HepG2 (cell line): ENCODE measurements around the gene NELFB. TPM values are rescaled to one million over a fixed set of nuclear protein-coding genes. Genes with fewer than 3 reads are reported as not detected.

ENCODE experiments used
- ATAC-seq: fragments of 200-7000 bp; cut with Tn5 transposase; 3 replicates; pipeline ENCODE4 v1.9.1; 2020; ENCODE audit warnings: mild to moderate bottlenecking, moderate library complexity
- BruUV-seq: library from RNA; stranded (reverse); fragments of 400-500 nt; replicated peaks from 2 replicates; lab custom pipeline; 2021; lab: Mats Ljungman, UMichigan
- CTCF ChIA-PET: fragments of 300-600 bp; formaldehyde crosslinking; extraction: SDS; loops from one replicate; lab custom pipeline; 2021; ENCODE audit warnings: low total read pairs, inconsistent platforms, low intra/inter-chr PET ratio; lab: Yijun Ruan, JAX
- POLR2A ChIA-PET: fragments of 350-600 bp; sonication (Branson Sonifier 250); formaldehyde crosslinking; loops from one replicate; lab custom pipeline; 2020; ENCODE audit warnings: antibody characterized with exemption, inconsistent platforms; lab: Yijun Ruan, JAX
- DNase-seq: peaks from one replicate; pipeline ENCODE4 v3.0.0-alpha.2; 2015; ENCODE audit warnings: low spot score
- FAIRE-seq: peaks from 3 replicates; lab custom pipeline; 2011; peaks lifted over from hg19 to GRCh38; lab: Jason Lieb, UNC
- H2AFZ ChIP-seq: one replicate; pipeline ENCODE4 v1.6.1; 2011; ENCODE audit warnings: low read length, inconsistent platforms
- H3K27ac ChIP-seq: fragments of 300-600 bp; 3 replicates; pipeline ENCODE4 v1.8.0; 2011; ENCODE audit warnings: mixed run types, mild to moderate bottlenecking, mixed read lengths, low read length, inconsistent platforms; ENCODE audit not compliant: insufficient read depth; ENCODE audit errors: extremely low read length
- H3K27me3 ChIP-seq, 2 experiments: fragments of 200-600 bp in 1 of 2; 2 replicates in 1 of 2; 3 replicates in 1 of 2; pipeline versions ENCODE4 v1.6.0 to v1.8.0; 2011; ENCODE audit warnings: low read length in 2 of 2, mild to moderate bottlenecking in 2 of 2, moderate library complexity in 2 of 2, inconsistent platforms in 1 of 2; ENCODE audit not compliant: insufficient read depth in 2 of 2, control insufficient read depth in 1 of 2
- H3K36me3 ChIP-seq, 2 experiments: fragments of 200-600 bp in 1 of 2; replicated peaks in 1 of 2; 2 replicates in 1 of 2; 3 replicates in 1 of 2; pipeline versions ENCODE4 v1.5.1 to v1.8.0; 2011; ENCODE audit warnings: low read length in 2 of 2, inconsistent platforms in 1 of 2; ENCODE audit not compliant: insufficient read depth in 2 of 2, control insufficient read depth in 1 of 2
- H3K4me1 ChIP-seq: 2 replicates; pipeline ENCODE4 v1.5.1; 2012; ENCODE audit warnings: low read length, inconsistent platforms; ENCODE audit not compliant: insufficient read depth
- H3K4me2 ChIP-seq: 2 replicates; pipeline ENCODE4 v1.6.0; 2011; ENCODE audit warnings: low read depth, low read length, inconsistent platforms
- H3K4me3 ChIP-seq, 3 experiments: fragments of 200-600 bp in 1 of 3; sonication (generic), shearing (Covaris generic) in 1 of 3; replicated peaks in 1 of 3; 2 replicates each; pipeline ENCODE4 v1.5.1; 2011 to 2016; ENCODE audit warnings: low read length in 3 of 3, inconsistent platforms in 2 of 3, low read depth in 2 of 3, mild to moderate bottlenecking in 2 of 3, control low read depth in 1 of 3, mixed read lengths in 1 of 3; ENCODE audit not compliant: insufficient read depth in 1 of 3
- H3K79me2 ChIP-seq: one replicate; pipeline ENCODE4 v1.6.1; 2011; ENCODE audit warnings: low read length, inconsistent platforms; ENCODE audit not compliant: insufficient read depth
- H3K9ac ChIP-seq: 2 replicates; pipeline ENCODE4 v1.6.0; 2011; ENCODE audit warnings: mild to moderate bottlenecking, low read depth, low read length, inconsistent platforms; ENCODE audit not compliant: insufficient read depth
- H3K9me3 ChIP-seq: 2 replicates; pipeline ENCODE4 v1.5.1; 2012; ENCODE audit warnings: mild to moderate bottlenecking, low read length
- H4K20me1 ChIP-seq: 2 replicates; pipeline ENCODE4 v1.6.0; 2011; ENCODE audit warnings: inconsistent platforms, mild to moderate bottlenecking, low read length, moderate library complexity; ENCODE audit not compliant: insufficient read depth
- AGO2 ChIP-seq: fragments of 200-400 bp; formaldehyde crosslinking; optimal IDR thresholded peaks from 2 replicates; pipeline ENCODE3; 2017; ENCODE audit warnings: mild to moderate bottlenecking, low read depth, low read length, moderate library complexity
- AKAP8 ChIP-seq: sonication (generic); formaldehyde crosslinking; IDR thresholded peaks from 2 replicates; pipeline ENCODE4 v1.5.1; 2020; ENCODE audit warnings: mild to moderate bottlenecking, missing genetic modification reagents
- ETV5 ChIP-seq: IDR thresholded peaks from 2 replicates; pipeline ENCODE4 v1.6.1; 2018; ENCODE audit warnings: missing biosample characterization, missing genetic modification reagents, inconsistent platforms, borderline replicate concordance
- HNRNPL ChIP-seq: fragments of 200-400 bp; formaldehyde crosslinking; IDR thresholded peaks from 2 replicates; pipeline ENCODE4 v1.6.1; 2017; ENCODE audit warnings: mild to moderate bottlenecking, low read depth, low read length
- HOXD1 ChIP-seq: sonication (generic); formaldehyde crosslinking; IDR thresholded peaks from 2 replicates; pipeline ENCODE4 v1.5.0; 2020; ENCODE audit warnings: missing genetic modification reagents
- PBX3 ChIP-seq: sonication (generic); formaldehyde crosslinking; IDR thresholded peaks from 2 replicates; pipeline ENCODE4 v1.8.1; 2023; ENCODE audit warnings: missing genetic modification reagents, inconsistent platforms, borderline replicate concordance
- POLR2A ChIP-seq, 2 experiments: IDR thresholded peaks; 2 replicates each; pipeline ENCODE4 v1.6.1; 2011; ENCODE audit warnings: low read depth in 2 of 2, low read length in 2 of 2, mild to moderate bottlenecking in 1 of 2, moderate library complexity in 1 of 2; ENCODE audit not compliant: insufficient read depth in 1 of 2
- SRY ChIP-seq: sonication (generic); formaldehyde crosslinking; IDR thresholded peaks from 2 replicates; pipeline ENCODE4 v1.8.0; 2022; ENCODE audit warnings: mild to moderate bottlenecking, missing genetic modification reagents
- ZNF670 ChIP-seq: sonication (generic); formaldehyde crosslinking; IDR thresholded peaks from 2 replicates; pipeline ENCODE4 v1.8.0; 2022; ENCODE audit warnings: mild to moderate bottlenecking, missing genetic modification reagents, borderline replicate concordance
- ZNF891 ChIP-seq: sonication (generic); formaldehyde crosslinking; IDR thresholded peaks from 2 replicates; pipeline ENCODE4 v1.5.0; 2020; ENCODE audit warnings: mild to moderate bottlenecking, missing genetic modification reagents
- WGBS: methylation state at CpG from one replicate; pipeline ENCODE4 v1.1.6; 2017; ENCODE audit warnings: low lambda C conversion rate; 5-methylcytosine and 5-hydroxymethylcytosine counted together
- in situ Hi-C: cut with HindIII; loops from 2 replicates; pipeline ENCODE4 v1.10.0; 2017; ENCODE audit warnings: low pct_unique_long_range_greater_than_20kb; ENCODE audit not compliant: extremely low pct_ligation_motif_present
- intact Hi-C: fragments of 100-400 bp; cut with micrococcal nuclease; formaldehyde crosslinking; loops from one replicate; pipeline ENCODE4 v1.10.0; 2022; ENCODE audit not compliant: unreplicated experiment
- polyA plus RNA-seq, 8 experiments: library from polyadenylated mRNA; depleted of rRNA in 3 of 8; stranded (reverse) in 7 of 8; unstranded in 1 of 8; fragments of >200 nt; fragmentation: Illumina TruSeq in 4 of 8; extraction: Trizol in 4 of 8; gene quantifications; 2 replicates each; pipeline versions ENCODE4 v1.2.1 to v1.2.3, GENCODE V29; 2011 to 2016; ENCODE audit warnings: low read depth in 4 of 8, missing spikeins in 1 of 8, mixed read lengths in 1 of 8; ENCODE audit not compliant: insufficient read depth in 1 of 8
- total RNA-seq, 5 experiments: library from RNA; depleted of rRNA; stranded (reverse); fragments of >200 nt; fragmentation: Illumina TruSeq; extraction: Trizol; gene quantifications; 2 replicates each; pipeline ENCODE4 v1.2.3, GENCODE V29; 2016; ENCODE audit warnings: low read depth in 1 of 5

The NELFB gene
- total and polyA plus RNA-seq, 2 of the 13 experiments (the other 11 are each of a cell fraction or from before 2014, with no cell fraction given) = 26.5 to 45.8 TPM

DNA sequence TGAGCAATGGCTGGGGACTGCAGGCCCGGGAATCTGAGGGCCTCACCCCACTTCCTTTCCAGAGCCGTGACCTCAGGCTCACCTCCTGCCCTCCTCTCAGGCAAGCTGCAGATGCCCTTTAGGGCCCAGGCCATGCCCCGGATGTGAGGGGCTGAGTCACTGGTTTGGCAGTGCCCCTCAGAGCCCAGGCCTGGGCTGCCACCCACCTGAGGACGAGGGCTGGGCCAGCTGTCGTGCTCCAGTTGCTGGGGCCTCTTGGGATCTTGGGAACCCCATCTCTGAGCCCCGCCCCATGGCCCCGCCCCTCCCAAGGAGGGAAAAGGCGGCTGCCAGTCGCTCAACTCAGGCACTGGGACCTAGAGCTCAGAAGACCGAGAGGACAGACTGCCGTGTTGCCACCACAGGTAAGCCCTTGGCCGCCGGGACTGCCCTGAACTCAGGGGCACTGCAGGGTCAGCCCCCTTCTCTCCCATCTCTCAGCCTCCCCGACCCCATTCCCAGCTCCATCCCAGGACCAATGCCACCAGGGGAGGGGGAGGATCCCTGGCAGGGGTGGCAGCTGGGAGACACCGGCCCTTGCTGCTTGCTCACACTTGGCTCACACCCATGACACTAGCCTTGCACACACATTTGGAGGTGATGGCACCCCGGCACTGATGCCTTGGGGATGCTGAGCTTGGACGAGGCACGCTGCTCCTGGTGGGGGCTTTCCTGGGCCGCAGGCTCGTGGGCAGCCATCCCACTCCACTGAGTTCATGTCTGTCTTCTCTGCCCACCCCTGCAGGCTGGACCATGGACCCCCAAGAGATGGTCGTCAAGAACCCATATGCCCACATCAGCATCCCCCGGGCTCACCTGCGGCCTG lies 30.1 kb upstream of the NELFB start, which contains the start of gene CYSRT1:
Gene CYSRT1 (plus strand): TSS at position 345 of the 865 bp plus-strand sequence. CDS start 448 bp downstream, at position 793.
- ChIA-PET POLR2A (interaction anchor here (1.9 to 13.4 kb wide), 4 partner anchors 10 to 36 kb away, joined by 5 to 225 read pairs (median 32); partner anchors contain the start of genes ANAPC2, NDOR1, SSNA1 and TMEM203), CTCF (no interaction called here)
- ATAC-seq (no peak), FAIRE-seq (no peak), DNase-seq (no peak)
- Histone ChIP-seq H3K4me1 (peaks cover 66% of the 10 kb centered on the region), H3K79me2 (no peaks in the 10 kb centered on the region), H4K20me1 (no peaks in the 10 kb centered on the region), H2AFZ (no peak within 1 kb of the TSS), H3K9ac (peak within 1 kb of the TSS; percentile 94), H3K4me3 (peak within 1 kb of the TSS; percentile 84 to 99 (median 92)), H3K27me3 (no peaks in the 10 kb centered on the region; a peak in 1 of 5 replicates), H3K4me2 (peak within 1 kb of the TSS; percentile 84), H3K36me3 (no peaks in the 10 kb centered on the region), H3K27ac (peak within 1 kb of the TSS; percentile 58), H3K9me3 (no peaks in the 10 kb centered on the region)
- in situ Hi-C loops (loop anchor here (5.0 kb wide), 2 partner anchors 38 to 113 kb away; partner anchors contain the start of genes ANAPC2, DPP7 and SSNA1), intact Hi-C loops (no loop called here)
- WGBS = 40% methylated on average over 7 of the region's 23 CpGs
- TF ChIP-seq PBX3 (CRISPR knock-in tag) = no peak
- 0 out of 2 replicates have a peak, but pooled peaks have one; percentile 25 for TF ChIP-seq HNRNPL
- no peak for TF ChIP-seq HOXD1 (CRISPR knock-in tag)
- peak; percentile 64 for TF ChIP-seq AGO2
- TF ChIP-seq ETV5 = peak; percentile 24; the same call in 1 of the 2 replicates
- TF ChIP-seq AKAP8 = 0 out of 2 replicates have a peak, but pooled peaks have one; percentile 47
- 0 out of 2 replicates have a peak, but pooled peaks have one; percentile 3 for TF ChIP-seq ZNF891
- TF ChIP-seq SRY = peak; percentile 26; the same call in 1 of the 2 replicates
- no peak for TF ChIP-seq ZNF670 (CRISPR knock-in tag)
- TF ChIP-seq POLR2A (IDR thresholded peaks at IDR 0.05; ENCODE audit: insufficient read depth in 1 of 2, low read depth in 2 of 2, low read length in 2 of 2) = peak in 1 of 2 experiments; percentile 26; a peak in 1 of 4 replicates
- no TSS peak for BruUV-seq
